ENCODE results near the gene WNK1. TPM values are rescaled to one million over a fixed set of nuclear protein-coding genes. Genes with fewer than 3 reads are reported as not detected.

The WNK1 gene
- total RNA-seq, 1 donor from 2014 or later = 57.6 TPM

DNA sequence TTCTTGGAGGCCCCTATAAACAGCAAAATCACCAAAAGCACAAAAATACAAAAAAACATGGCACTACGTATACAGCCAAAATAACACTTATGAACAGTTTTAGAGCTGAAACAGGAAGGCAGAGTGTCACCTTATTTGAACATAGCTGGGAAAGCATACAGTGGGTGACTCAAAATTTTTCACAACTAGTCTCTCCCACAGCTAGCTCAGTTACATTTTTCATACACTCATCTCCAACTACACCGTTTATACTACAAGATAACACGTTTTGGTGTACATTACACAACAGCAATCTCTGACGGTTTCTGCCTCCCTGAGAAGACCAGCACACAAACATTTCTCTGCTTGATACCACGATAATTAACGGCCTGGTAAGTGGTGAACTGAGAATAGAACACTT lies 194.3 kb downstream of the WNK1 start:
- no peak for DNase-seq (ENCODE audit: low read depth)
- no peaks in the 10 kb centered on the region for H3K27me3 ChIP-seq (ENCODE audit: control insufficient read depth, insufficient read depth, low read length)
- TF ChIP-seq, protein P1, sequence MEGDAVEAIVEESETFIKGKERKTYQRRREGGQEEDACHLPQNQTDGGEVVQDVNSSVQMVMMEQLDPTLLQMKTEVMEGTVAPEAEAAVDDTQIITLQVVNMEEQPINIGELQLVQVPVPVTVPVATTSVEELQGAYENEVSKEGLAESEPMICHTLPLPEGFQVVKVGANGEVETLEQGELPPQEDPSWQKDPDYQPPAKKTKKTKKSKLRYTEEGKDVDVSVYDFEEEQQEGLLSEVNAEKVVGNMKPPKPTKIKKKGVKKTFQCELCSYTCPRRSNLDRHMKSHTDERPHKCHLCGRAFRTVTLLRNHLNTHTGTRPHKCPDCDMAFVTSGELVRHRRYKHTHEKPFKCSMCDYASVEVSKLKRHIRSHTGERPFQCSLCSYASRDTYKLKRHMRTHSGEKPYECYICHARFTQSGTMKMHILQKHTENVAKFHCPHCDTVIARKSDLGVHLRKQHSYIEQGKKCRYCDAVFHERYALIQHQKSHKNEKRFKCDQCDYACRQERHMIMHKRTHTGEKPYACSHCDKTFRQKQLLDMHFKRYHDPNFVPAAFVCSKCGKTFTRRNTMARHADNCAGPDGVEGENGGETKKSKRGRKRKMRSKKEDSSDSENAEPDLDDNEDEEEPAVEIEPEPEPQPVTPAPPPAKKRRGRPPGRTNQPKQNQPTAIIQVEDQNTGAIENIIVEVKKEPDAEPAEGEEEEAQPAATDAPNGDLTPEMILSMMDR (IDR thresholded peaks at IDR 0.05; ENCODE audit: insufficient read depth, low read length, poor library complexity, severe bottlenecking) = no peak
- no peak overlapping the region for H3K4me3 ChIP-seq (ENCODE audit: low read depth, low read length)
- H3K36me3 ChIP-seq (ENCODE audit: control insufficient read depth, insufficient read depth, low read length) = no peaks in the 10 kb centered on the region

DNA sequence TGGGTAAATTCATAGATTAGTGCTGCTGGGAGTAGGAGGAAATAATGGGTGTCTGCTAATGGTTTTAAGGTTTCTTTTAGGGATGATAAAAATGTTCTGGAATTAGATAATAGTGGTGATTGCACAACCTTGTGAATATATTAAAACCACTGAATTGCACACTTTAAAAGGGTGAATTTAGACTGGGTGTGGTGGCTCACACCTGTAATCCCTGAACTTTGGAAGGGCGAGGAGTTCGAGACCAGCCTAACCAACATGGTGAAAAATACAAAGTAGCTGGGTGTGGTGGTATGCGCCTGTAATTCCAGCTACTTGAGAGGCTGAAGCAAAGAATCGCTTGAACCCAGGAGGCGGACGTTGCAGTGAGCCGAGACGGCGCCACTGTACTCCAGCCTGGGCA lies 195.9 kb downstream of the WNK1 start:
- no peaks in the 10 kb centered on the region for H3K27me3 ChIP-seq (ENCODE audit: control insufficient read depth, insufficient read depth, low read length)
- TF ChIP-seq, protein P1 (IDR thresholded peaks at IDR 0.05; ENCODE audit: insufficient read depth, low read length, poor library complexity, severe bottlenecking) = no peak

DNA sequence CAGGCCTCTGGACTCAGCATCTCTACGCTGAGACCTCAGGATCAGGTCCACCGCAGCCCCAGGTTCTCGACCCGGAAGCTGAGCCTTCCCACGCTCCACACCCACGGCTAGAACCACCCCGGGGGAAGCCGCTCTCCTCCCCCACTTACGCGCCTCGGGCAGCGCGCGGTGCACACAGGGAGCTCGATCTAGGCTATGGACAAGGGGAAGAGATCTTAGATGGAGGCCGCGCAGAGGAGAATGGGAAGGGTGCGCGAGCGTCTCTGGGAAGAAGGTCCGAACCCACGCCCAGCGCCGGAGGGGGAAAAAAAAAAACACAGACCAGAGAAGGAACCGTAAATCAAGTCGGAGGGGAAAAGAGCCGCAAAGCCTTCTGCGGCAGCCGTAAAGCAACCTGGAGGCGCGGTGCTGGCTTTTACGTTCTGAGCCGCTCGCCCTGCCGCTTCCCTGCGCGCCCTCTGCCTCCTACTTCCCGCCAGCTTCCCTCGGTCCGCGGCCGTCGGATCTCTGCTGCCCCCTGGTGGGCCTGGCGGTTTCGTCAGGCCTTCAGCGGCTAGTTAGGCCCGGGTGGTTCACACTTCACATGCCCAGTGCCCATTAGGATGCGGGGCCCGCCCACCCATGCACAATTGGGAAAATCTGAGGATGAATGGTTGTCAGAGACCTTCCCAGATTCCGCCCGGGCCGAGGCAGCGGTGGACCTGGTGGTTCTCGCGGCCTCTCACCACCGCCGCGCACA lies 197.2 kb downstream of the WNK1 start, which contains the start of gene RAD52:
RAD52 (minus strand) TSS at position 242 of the 739 bp plus-strand sequence. CDS start 16,636 bp downstream, outside the sequence.
- Histone ChIP-seq H3K36me3 (ENCODE audit: control insufficient read depth, insufficient read depth, low read length) (no peaks in the 10 kb centered on the region), H3K27me3 (ENCODE audit: control insufficient read depth, insufficient read depth, low read length) (no peaks in the 10 kb centered on the region), H3K4me3 (ENCODE audit: low read depth, low read length) (peak within 1 kb of the TSS; percentile 92)
- peak; percentile 91 for DNase-seq (ENCODE audit: low read depth)
- TF ChIP-seq, protein P1 (IDR thresholded peaks at IDR 0.05; ENCODE audit: insufficient read depth, low read length, poor library complexity, severe bottlenecking) = peak; percentile 94

More for the DNA sequence above, 195.9 kb downstream of the WNK1 start:
- DNase-seq (ENCODE audit: low read depth) = no peak
- peak overlapping the region; percentile 92 for H3K4me3 ChIP-seq (ENCODE audit: low read depth, low read length)
- H3K36me3 ChIP-seq (ENCODE audit: control insufficient read depth, insufficient read depth, low read length) = no peaks in the 10 kb centered on the region

DNA sequence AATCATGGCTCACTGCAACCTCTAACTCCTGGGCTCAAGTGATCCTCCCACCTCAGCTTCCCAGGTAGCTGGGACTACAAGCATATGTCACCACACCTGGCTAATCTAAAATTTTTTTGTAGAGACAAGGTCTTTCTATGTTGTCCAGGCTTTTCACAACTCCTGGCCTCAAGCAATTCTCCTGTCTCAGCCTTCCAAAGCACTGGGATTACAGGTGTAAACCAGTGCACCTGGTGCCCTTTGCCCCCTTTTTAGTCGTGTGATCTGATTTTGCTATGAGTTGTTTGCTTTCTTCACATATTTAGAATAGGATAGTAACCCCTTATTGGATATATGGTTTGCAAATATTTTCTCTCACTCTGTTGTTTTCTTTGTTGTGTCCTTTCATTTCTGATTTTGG lies 198.8 kb downstream of the WNK1 start:
- DNase-seq (ENCODE audit: low read depth) = no peak
- no peak overlapping the region for H3K4me3 ChIP-seq (ENCODE audit: low read depth, low read length)
- TF ChIP-seq, protein P1 (IDR thresholded peaks at IDR 0.05; ENCODE audit: insufficient read depth, low read length, poor library complexity, severe bottlenecking) = no peak
- no peaks in the 10 kb centered on the region for H3K27me3 ChIP-seq (ENCODE audit: control insufficient read depth, insufficient read depth, low read length)
- no peaks in the 10 kb centered on the region for H3K36me3 ChIP-seq (ENCODE audit: control insufficient read depth, insufficient read depth, low read length)

- no peaks in the 10 kb centered on the region for H3K27me3 ChIP-seq (ENCODE audit: control insufficient read depth, insufficient read depth, low read length)
- H3K36me3 ChIP-seq (ENCODE audit: control insufficient read depth, insufficient read depth, low read length) = no peaks in the 10 kb centered on the region
- no peak for DNase-seq (ENCODE audit: low read depth)
- H3K4me3 ChIP-seq (ENCODE audit: low read depth, low read length) = no peak overlapping the region
- TF ChIP-seq, protein P1 (IDR thresholded peaks at IDR 0.05; ENCODE audit: insufficient read depth, low read length, poor library complexity, severe bottlenecking) = no peak
Observed at GRCh38 chr12:953776-954175, 201.4 kb downstream of the WNK1 start.

- Histone ChIP-seq H3K36me3 (ENCODE audit: control insufficient read depth, insufficient read depth, low read length) (no peaks in the 10 kb centered on the region), H3K4me3 (ENCODE audit: low read depth, low read length) (no peak overlapping the region), H3K27me3 (ENCODE audit: control insufficient read depth, insufficient read depth, low read length) (no peaks in the 10 kb centered on the region)
- DNase-seq (ENCODE audit: low read depth) = no peak
- TF ChIP-seq, protein P1 (IDR thresholded peaks at IDR 0.05; ENCODE audit: insufficient read depth, low read length, poor library complexity, severe bottlenecking) = no peak
Observed at GRCh38 chr12:954741-955140, 202.4 kb downstream of the WNK1 start.

Data from kidney epithelial cell (primary cell).